Epithelial cell of prostate (primary cell): ENCODE results near the gene PCDHB9.
"Not testable (repeated sequence)": the region's sequence is repeated elsewhere in the genome, so short reads cannot be mapped to it uniquely, and the experiment has no call there.

Experiments used
- DNase-seq: peaks from one replicate; pipeline ENCODE4 v3.0.0-alpha.2; 2011; ENCODE audit warnings: low read depth, low spot score
- H3K27ac ChIP-seq: fragments of 450-650 bp; 2 replicates; pipeline ENCODE4 v1.5.1; 2017; ENCODE audit warnings: mild to moderate bottlenecking

PCDHB9 gene

DNA sequence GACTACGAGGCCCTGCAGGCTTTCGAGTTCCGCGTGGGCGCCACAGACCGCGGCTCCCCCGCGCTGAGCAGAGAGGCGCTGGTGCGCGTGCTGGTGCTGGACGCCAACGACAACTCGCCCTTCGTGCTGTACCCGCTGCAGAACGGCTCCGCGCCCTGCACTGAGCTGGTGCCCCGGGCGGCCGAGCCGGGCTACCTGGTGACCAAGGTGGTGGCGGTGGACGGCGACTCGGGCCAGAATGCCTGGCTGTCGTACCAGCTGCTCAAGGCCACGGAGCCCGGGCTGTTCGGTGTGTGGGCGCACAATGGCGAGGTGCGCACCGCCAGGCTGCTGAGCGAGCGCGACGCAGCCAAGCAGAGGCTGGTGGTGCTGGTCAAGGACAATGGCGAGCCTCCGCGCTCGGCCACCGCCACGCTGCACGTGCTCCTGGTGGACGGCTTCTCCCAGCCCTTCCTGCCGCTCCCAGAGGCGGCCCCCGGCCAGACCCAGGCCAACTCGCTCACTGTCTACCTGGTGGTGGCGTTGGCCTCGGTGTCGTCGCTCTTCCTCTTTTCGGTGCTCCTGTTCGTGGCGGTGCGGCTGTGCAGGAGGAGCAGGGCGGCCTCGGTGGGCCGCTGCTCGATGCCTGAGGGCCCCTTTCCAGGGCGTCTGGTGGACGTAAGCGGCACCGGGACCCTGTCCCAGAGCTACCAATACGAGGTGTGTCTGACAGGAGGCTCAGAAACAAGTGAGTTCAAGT, 2.7 kb upstream of the PCDHB9 start:
- DNase-seq, H3K27ac ChIP-seq: not testable (repeated sequence)

- H3K27ac ChIP-seq, DNase-seq: not testable (repeated sequence)
These were observed 1.7 kb downstream of the PCDHB9 start for GRCh38 chr5:141188682-141189081.

DNA sequence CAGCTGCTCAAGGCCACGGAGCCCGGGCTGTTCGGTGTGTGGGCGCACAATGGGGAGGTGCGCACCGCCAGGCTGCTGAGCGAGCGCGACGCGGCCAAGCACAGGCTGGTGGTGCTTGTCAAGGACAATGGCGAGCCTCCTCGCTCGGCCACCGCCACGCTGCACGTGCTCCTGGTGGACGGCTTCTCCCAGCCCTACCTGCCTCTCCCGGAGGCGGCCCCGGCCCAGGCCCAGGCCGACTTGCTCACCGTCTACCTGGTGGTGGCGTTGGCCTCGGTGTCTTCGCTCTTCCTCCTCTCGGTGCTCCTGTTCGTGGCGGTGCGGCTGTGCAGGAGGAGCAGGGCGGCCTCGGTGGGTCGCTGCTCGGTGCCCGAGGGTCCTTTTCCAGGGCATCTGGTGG, 2.2 kb downstream of the PCDHB9 start:
- DNase-seq, H3K27ac ChIP-seq: not testable (repeated sequence)

DNA sequence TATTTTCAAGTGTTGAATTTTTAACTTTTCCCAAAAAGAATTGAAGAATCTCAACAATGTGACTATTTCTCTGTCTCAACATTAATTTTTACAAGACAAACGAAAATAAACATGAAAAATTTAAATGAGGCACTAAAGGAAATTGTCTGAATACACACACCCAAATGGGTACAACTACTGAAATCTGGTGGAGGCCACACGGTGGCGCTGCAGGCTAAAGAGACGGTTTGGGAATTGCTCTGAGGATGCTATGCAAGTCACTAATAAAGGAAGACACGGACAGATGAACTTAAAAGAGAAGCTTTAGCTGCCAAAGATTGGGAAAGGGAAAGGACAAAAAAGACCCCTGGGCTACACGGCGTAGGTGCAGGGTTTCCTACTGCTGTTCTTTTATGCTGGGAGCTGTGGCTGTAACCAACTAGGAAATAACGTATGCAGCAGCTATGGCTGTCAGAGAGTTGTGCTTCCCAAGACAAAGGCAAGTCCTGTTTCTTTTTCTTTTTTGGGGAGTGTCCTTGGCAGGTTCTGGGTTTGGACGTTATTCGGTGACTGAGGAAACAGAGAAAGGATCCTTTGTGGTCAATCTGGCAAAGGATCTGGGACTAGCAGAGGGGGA, 5.3 kb downstream of the PCDHB9 start, which contains the start of gene PCDHB10:
Gene PCDHB10 (plus strand): TSS at position 244 of the 616 bp plus-strand sequence. CDS start 200 bp downstream, at position 444.
- DNase-seq: no peak
- no peak within 1 kb of the TSS for H3K27ac ChIP-seq

GRCh38 chr5:141194332-141194731, 7.4 kb downstream of the PCDHB9 start:
- DNase-seq: not testable (repeated sequence)

GRCh38 chr5:141196363-141196762, 9.4 kb downstream of the PCDHB9 start:
- no peak for DNase-seq

More at GRCh38 chr5:141194332-141194731, 7.4 kb downstream of the PCDHB9 start:
- not testable (repeated sequence) for H3K27ac ChIP-seq

GRCh38 chr5:141199359-141200235, 12.6 kb downstream of the PCDHB9 start, which contains the start of gene PCDHB11:
Gene PCDHB11, plus strand, starts transcription at chr5:141199627. Its CDS starts 148 bp downstream, at chr5:141199775.
- no peak within 1 kb of the TSS for H3K27ac ChIP-seq
- DNase-seq: no peak

More at GRCh38 chr5:141196363-141196762, 9.4 kb downstream of the PCDHB9 start:
- H3K27ac ChIP-seq: no peak overlapping the region

DNA sequence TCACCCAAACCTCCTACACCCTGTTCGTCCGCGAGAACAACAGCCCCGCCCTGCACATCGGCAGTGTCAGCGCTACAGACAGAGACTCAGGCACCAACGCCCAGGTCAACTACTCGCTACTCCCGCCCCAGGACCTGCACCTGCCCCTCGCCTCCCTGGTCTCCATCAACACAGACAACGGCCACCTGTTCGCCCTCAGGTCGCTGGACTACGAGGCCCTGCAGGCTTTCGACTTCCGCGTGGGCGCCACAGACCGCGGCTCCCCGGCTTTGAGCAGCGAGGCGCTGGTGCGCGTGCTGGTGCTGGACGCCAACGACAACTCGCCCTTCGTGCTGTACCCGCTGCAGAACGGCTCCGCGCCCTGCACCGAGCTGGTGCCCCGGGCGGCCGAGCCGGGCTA, 14.2 kb downstream of the PCDHB9 start:
- not testable (repeated sequence) for H3K27ac ChIP-seq, DNase-seq

DNA sequence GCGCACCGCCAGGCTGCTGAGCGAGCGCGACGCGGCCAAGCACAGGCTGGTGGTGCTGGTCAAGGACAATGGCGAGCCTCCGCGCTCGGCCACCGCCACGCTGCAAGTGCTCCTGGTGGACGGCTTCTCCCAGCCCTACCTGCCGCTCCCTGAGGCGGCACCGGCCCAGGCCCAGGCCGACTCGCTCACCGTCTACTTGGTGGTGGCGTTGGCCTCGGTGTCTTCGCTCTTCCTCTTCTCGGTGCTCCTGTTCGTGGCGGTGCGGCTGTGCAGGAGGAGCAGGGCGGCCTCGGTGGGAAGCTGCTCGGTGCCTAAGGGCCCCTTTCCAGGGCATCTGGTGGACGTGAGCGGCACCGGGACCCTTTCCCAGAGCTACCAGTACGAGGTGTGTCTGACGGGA, 14.7 kb downstream of the PCDHB9 start:
- DNase-seq, H3K27ac ChIP-seq: not testable (repeated sequence)

DNA sequence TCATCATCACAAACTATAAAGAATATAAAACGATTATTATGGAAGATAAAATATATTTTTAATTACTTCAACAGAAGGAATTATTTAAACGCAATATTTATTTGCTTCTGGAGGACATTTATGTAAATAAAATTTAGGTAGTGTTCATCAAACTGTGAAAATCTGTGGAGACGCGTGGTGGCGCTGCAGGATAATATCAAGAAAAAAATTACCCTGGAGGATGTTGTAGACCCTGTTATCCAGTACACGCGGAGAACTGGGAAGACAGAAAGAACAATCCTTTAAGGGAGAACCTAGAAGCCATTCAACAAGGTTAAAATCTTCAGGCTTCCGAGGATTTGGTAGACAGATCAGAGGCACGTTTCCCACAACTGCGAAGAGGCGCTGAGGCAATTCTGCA, 21.5 kb downstream of the PCDHB9 start, which contains the start of gene PCDHB12:
Gene PCDHB12 (plus strand): TSS at position 242 of the 400 bp plus-strand sequence. CDS start 189 bp downstream, outside the sequence.
- no peak within 1 kb of the TSS for H3K27ac ChIP-seq
- DNase-seq: no peak

DNA sequence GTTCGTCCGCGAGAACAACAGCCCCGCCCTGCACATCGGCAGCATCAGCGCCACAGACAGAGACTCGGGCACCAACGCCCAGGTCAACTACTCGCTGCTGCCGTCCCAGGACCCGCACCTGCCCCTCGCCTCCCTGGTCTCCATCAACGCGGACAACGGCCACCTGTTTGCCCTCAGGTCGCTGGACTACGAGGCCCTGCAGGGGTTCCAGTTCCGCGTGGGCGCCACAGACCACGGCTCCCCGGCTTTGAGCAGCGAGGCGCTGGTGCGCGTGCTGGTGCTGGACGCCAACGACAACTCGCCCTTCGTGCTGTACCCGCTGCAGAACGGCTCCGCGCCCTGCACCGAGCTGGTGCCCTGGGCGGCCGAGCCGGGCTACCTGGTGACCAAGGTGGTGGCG, 23.3 kb downstream of the PCDHB9 start:
- not testable (repeated sequence) for DNase-seq

DNA sequence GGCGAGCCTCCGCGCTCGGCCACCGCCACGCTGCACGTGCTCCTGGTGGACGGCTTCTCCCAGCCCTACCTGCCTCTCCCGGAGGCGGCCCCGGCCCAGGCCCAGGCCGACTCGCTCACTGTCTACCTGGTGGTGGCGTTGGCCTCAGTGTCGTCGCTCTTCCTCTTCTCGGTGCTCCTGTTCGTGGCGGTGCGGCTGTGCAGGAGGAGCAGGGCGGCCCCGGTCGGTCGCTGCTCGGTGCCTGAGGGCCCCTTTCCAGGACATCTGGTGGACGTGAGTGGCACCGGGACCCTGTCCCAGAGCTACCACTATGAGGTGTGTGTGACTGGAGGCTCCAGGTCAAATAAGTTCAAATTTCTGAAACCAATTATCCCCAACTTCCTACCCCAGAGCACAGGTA, 23.9 kb downstream of the PCDHB9 start:
- not testable (repeated sequence) for H3K27ac ChIP-seq, DNase-seq

More for the DNA sequence above, 23.3 kb downstream of the PCDHB9 start:
- not testable (repeated sequence) for H3K27ac ChIP-seq

DNA sequence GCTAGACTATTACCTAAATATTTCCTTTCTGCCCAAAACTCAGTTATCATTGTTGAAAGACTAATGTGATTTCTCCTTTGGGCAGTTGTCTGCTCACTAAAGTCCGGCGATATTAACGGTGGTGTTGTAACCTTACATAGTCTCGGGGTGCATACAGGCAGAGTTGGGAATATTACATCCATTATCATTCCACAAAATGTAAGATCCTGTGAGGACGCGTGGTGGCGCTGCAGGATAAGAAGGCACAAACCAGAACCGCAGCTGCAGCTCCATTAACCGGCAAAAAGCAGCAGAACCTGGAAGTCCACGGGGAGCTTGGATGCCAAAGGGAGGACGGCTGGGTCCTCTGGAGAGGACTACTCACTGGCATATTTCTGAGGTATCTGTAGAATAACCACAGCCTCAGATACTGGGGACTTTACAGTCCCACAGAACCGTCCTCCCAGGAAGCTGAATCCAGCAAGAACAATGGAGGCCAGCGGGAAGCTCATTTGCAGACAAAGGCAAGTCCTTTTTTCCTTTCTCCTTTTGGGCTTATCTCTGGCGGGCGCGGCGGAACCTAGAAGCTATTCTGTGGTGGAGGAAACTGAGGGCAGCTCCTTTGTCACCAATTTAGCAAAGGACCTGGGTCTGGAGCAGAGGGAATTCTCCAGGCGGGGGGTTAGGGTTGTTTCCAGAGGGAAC, 26.8 kb downstream of the PCDHB9 start, which contains the start of gene PCDHB13:
Gene PCDHB13 (plus strand): TSS at position 264 of the 684 bp plus-strand sequence. CDS start 205 bp downstream, at position 469.
- H3K27ac ChIP-seq, DNase-seq: not testable (repeated sequence)

DNA sequence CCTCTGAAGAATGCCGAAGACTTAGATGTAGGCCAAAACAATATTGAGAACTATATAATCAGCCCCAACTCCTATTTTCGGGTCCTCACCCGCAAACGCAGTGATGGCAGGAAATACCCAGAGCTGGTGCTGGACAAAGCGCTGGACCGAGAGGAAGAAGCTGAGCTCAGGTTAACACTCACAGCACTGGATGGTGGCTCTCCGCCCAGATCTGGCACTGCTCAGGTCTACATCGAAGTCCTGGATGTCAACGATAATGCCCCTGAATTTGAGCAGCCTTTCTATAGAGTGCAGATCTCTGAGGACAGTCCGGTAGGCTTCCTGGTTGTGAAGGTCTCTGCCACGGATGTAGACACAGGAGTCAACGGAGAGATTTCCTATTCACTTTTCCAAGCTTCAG, 27.6 kb downstream of the PCDHB9 start:
- H3K27ac ChIP-seq, DNase-seq: not testable (repeated sequence)

- DNase-seq, H3K27ac ChIP-seq: not testable (repeated sequence)
These were observed 28.5 kb downstream of the PCDHB9 start for GRCh38 chr5:141215504-141215903.

- H3K27ac ChIP-seq, DNase-seq: not testable (repeated sequence)
These were observed 29.1 kb downstream of the PCDHB9 start for GRCh38 chr5:141216035-141216434.

DNA sequence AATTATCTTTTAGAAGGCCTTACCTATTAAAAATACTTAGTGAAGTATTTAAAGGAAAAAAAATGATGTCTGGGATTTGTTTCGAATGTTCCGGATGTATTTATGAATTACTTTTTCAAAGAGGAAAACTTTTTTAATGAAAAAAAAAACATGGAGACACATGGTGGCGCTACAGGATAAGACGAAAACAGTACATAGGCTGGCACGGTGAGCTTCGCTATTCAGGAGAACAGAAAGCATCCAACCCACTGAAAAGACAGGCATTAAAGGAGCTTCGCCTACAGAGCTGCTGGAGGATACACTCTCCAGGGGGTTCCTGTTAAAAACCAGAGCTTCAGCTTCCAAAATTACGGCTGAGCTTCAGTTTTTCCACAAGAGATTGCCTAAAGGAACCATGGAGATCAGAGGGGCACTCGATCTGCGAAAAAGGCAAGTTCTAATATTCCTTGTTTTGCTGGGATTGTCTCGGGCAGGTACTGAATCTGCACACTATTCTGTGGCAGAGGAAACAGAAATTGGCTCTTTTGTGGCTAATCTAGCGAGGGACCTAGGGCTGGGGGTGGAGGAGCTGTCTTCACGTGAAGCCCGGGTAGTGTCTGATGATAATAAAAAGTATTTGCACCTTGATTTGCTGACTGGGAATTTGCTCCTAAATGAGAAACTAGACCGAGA, 36.3 kb downstream of the PCDHB9 start, which contains the start of gene PCDHB14:
Gene PCDHB14 (plus strand): TSS at position 232 of the 672 bp plus-strand sequence. CDS start 163 bp downstream, at position 395.
- no peak for DNase-seq
- no peak within 1 kb of the TSS for H3K27ac ChIP-seq

DNA sequence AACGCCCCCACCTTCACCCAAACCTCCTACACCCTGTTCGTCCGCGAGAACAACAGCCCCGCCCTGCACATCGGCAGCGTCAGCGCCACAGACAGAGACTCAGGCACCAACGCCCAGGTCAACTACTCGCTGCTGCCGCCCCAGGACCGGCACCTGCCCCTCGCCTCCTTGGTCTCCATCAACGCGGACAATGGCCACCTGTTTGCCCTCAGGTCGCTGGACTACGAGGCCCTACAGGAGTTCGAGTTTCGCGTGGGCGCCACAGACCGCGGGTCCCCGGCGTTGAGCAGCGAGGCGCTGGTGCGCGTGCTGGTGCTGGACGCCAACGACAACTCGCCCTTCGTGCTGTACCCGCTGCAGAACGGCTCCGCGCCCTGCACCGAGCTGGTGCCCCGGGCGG, 37.9 kb downstream of the PCDHB9 start:
- DNase-seq, H3K27ac ChIP-seq: not testable (repeated sequence)

GRCh38 chr5:141225421-141225820, 38.5 kb downstream of the PCDHB9 start:
- H3K27ac ChIP-seq, DNase-seq: not testable (repeated sequence)
